IPS-18a (cell line): ENCODE results near the gene TBL1XR1.

Experiments used
- H3K27ac ChIP-seq: one replicate; pipeline ENCODE4 v1.5.1; 2013; ENCODE audit warnings: low read length
- H3K27me3 ChIP-seq: one replicate; pipeline ENCODE4 v1.6.1; 2013; ENCODE audit warnings: mild to moderate bottlenecking, low read length; ENCODE audit not compliant: control insufficient read depth, insufficient read depth
- H3K36me3 ChIP-seq: one replicate; pipeline ENCODE4 v1.6.1; 2013; ENCODE audit warnings: low read depth, low read length; ENCODE audit not compliant: control insufficient read depth
- H3K4me1 ChIP-seq: one replicate; pipeline ENCODE4 v1.6.1; 2013; ENCODE audit warnings: low read depth, low read length; ENCODE audit not compliant: control insufficient read depth
- H3K4me3 ChIP-seq: one replicate; pipeline ENCODE4 v1.5.1; 2013; ENCODE audit warnings: low read length
- H3K9ac ChIP-seq: one replicate; pipeline ENCODE4 v1.6.1; 2013; ENCODE audit warnings: mild to moderate bottlenecking, low read length, moderate library complexity
- H3K9me3 ChIP-seq: one replicate; pipeline ENCODE4 v1.6.1; 2013; ENCODE audit warnings: low read depth, low read length; ENCODE audit not compliant: control insufficient read depth

TBL1XR1 gene

GRCh38 chr3:177221744-177222143 is 24.5 kb upstream of the TBL1XR1 start:
- Histone ChIP-seq H3K9me3 (no peaks in the 10 kb centered on the region), H3K4me3 (no peak overlapping the region)

DNA sequence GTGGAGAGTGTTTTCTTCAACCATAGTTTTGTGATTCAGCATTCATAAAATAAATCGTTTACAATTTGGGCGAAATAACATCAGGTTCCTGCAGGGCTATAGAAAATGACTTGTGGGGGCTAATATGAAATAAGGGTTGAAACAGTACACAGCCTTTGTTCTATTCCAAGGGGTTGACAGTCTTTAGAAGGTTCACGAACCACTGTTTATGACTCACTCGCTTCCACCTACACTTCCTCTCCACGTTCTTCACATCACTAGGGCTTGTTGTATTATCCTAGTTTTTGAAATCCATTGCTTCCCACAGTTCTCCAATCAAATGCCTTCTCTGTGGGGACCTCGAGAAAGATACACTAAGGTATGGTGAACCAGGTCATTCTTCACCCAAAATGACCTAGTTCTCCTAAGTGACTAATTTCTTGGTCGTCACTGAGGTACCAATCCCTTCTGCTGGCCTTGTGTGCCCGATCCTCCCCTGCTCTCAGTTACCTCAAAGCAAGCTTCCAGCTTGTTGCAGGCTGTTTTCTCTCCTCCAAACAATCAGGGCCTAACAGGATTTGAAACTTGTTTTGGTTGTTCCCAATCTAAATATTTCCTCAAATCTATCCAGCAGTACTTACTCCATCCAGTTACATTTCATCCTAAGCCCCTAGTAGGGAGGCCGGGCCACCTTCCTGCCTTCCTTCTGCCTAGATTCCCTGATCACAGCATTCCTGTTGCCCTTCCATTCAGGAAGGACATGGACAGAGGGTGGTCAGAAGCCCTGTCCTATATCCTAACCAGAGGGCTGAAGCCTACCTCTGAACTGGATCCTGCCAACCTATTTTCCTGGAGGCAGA is 23.1 kb upstream of the TBL1XR1 start:
- Histone ChIP-seq H3K9ac (no peak overlapping the region), H3K9me3 (no peaks in the 10 kb centered on the region), H3K27me3 (no peaks in the 10 kb centered on the region), H3K36me3 (no peaks in the 10 kb centered on the region), H3K27ac (no peak overlapping the region), H3K4me1 (no peaks in the 10 kb centered on the region), H3K4me3 (no peak overlapping the region)

More at GRCh38 chr3:177221744-177222143, 24.5 kb upstream of the TBL1XR1 start:
- Histone ChIP-seq H3K27me3 (no peaks in the 10 kb centered on the region), H3K27ac (no peak overlapping the region), H3K9ac (no peak overlapping the region), H3K36me3 (no peaks in the 10 kb centered on the region), H3K4me1 (no peaks in the 10 kb centered on the region)

GRCh38 chr3:177213801-177214535 is 16.7 kb upstream of the TBL1XR1 start:
- Histone ChIP-seq H3K4me3 (no peak overlapping the region), H3K27ac (no peak overlapping the region), H3K9ac (no peak overlapping the region), H3K9me3 (no peaks in the 10 kb centered on the region), H3K4me1 (peaks cover 3% of the 10 kb centered on the region), H3K27me3 (no peaks in the 10 kb centered on the region), H3K36me3 (no peaks in the 10 kb centered on the region)

DNA sequence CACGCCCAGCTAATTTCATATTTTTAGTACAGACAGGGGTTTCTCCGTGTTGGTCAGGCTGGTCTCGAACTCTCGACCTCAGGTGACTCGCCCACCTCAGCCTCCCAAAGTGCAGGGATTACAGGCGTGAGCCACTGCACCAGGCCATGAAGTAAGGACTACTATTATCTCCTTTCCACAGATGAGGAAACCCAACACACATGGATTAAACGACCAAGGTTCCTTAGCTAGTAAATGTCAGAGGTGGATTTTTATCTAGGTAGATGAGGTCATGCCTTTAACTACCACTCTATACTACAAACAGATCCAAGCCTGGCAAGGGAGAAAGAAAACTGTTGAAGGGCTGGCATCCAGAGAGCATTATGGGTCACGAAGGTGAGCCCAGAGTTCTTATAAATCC is 15.5 kb upstream of the TBL1XR1 start:
- Histone ChIP-seq H3K4me1 (peaks cover 3% of the 10 kb centered on the region), H3K9ac (no peak overlapping the region), H3K36me3 (no peaks in the 10 kb centered on the region), H3K27ac (no peak overlapping the region), H3K4me3 (no peak overlapping the region), H3K27me3 (no peaks in the 10 kb centered on the region), H3K9me3 (no peaks in the 10 kb centered on the region)

GRCh38 chr3:177212278-177212610 is 15.0 kb upstream of the TBL1XR1 start:
- H3K4me1 ChIP-seq: peaks cover 3% of the 10 kb centered on the region
- no peak overlapping the region for H3K27ac ChIP-seq
- H3K4me3 ChIP-seq: no peak overlapping the region
- H3K9ac ChIP-seq: no peak overlapping the region
- no peaks in the 10 kb centered on the region for H3K36me3 ChIP-seq
- H3K9me3 ChIP-seq: no peaks in the 10 kb centered on the region
- no peaks in the 10 kb centered on the region for H3K27me3 ChIP-seq

- peaks cover 3% of the 10 kb centered on the region for H3K4me1 ChIP-seq
- H3K27ac ChIP-seq: no peak overlapping the region
- no peaks in the 10 kb centered on the region for H3K27me3 ChIP-seq
- H3K9me3 ChIP-seq: no peaks in the 10 kb centered on the region
- no peaks in the 10 kb centered on the region for H3K36me3 ChIP-seq
- H3K9ac ChIP-seq: no peak overlapping the region
- H3K4me3 ChIP-seq: no peak overlapping the region
Observed at GRCh38 chr3:177211503-177212277, 14.4 kb upstream of the TBL1XR1 start.

GRCh38 chr3:177210744-177211502 is 13.6 kb upstream of the TBL1XR1 start:
- Histone ChIP-seq H3K9me3 (no peaks in the 10 kb centered on the region), H3K36me3 (no peaks in the 10 kb centered on the region), H3K27ac (no peak overlapping the region), H3K4me3 (no peak overlapping the region), H3K9ac (no peak overlapping the region), H3K4me1 (peaks cover 3% of the 10 kb centered on the region), H3K27me3 (no peaks in the 10 kb centered on the region)

DNA sequence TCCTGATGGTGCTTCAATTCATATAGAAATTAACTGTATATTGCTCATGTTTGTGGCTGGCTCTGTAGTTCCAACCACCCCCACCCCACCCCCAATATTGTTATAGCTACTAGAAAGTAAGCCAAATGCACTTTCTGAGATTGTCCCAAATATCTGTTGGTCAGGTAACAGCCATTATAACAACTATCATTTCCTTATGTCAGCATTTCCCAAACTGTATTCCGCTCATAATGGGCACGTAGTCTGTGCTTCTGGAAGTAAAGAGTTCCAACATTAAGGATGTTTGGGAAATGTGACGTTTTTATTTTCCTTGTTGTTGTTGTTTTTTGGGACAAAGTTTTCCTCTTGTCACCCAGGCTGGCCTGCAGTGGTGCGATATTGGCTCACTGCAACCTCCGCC is 12.2 kb upstream of the TBL1XR1 start:
- no peak overlapping the region for H3K27ac ChIP-seq

DNA sequence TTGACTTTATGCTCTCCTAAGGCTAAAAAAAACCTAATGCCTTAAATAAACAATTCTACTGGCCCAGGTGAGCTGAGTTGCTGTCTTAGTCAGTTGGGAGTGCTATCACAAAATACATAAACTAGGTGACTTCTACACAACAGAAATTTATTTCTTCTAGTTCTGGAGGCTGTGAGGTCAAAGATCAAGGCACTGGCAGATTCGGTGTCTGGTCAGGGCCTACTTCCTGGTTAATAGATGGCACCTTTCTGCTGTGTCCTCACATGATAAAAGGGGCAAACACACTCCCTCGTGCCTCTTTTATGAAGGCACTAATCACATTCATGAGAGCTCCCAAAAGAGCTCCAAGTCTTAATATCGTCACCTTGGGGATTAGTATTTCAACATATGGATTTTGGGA is 11.5 kb upstream of the TBL1XR1 start:
- H3K27ac ChIP-seq: no peak overlapping the region
- H3K27me3 ChIP-seq: no peaks in the 10 kb centered on the region
- H3K36me3 ChIP-seq: no peaks in the 10 kb centered on the region
- no peak overlapping the region for H3K4me3 ChIP-seq
- H3K9ac ChIP-seq: no peak overlapping the region
- H3K4me1 ChIP-seq: peaks cover 3% of the 10 kb centered on the region
- no peaks in the 10 kb centered on the region for H3K9me3 ChIP-seq

More for the DNA sequence above, 12.2 kb upstream of the TBL1XR1 start:
- H3K9ac ChIP-seq: no peak overlapping the region
- H3K27me3 ChIP-seq: no peaks in the 10 kb centered on the region
- H3K9me3 ChIP-seq: no peaks in the 10 kb centered on the region
- peaks cover 3% of the 10 kb centered on the region for H3K4me1 ChIP-seq
- H3K4me3 ChIP-seq: no peak overlapping the region
- H3K36me3 ChIP-seq: no peaks in the 10 kb centered on the region

DNA sequence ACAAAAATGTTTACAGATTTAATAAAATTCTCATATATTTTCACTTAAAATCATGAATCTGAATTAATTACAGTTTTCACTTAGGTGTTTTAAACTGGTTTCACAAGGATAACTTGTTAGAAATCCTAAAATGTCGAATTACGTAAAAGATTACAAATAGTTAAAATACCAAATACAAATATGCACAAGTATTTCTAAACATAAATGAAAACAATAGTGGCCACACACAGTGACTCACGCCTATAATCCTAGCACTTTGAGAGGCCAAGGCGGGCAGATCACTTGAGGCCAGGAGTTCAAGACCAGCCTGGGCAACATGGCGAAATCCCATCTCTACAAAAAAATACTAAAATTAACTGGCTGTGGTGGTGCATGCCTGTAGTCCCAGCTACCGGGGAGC is 10.9 kb upstream of the TBL1XR1 start:
- Histone ChIP-seq H3K9ac (no peak overlapping the region), H3K4me1 (no peaks in the 10 kb centered on the region), H3K4me3 (no peak overlapping the region), H3K27ac (no peak overlapping the region), H3K9me3 (no peaks in the 10 kb centered on the region), H3K27me3 (no peaks in the 10 kb centered on the region), H3K36me3 (no peaks in the 10 kb centered on the region)

GRCh38 chr3:177206936-177207335 is 9.7 kb upstream of the TBL1XR1 start:
- H3K9me3 ChIP-seq: no peaks in the 10 kb centered on the region
- no peak overlapping the region for H3K27ac ChIP-seq
- no peaks in the 10 kb centered on the region for H3K27me3 ChIP-seq
- no peak overlapping the region for H3K4me3 ChIP-seq
- no peaks in the 10 kb centered on the region for H3K36me3 ChIP-seq
- no peaks in the 10 kb centered on the region for H3K4me1 ChIP-seq
- no peak overlapping the region for H3K9ac ChIP-seq
